ENCODE data around the gene HELZ. TPM values are rescaled to one million over a fixed set of nuclear protein-coding genes. Genes with fewer than 3 reads are reported as not detected.
A peak's percentile ranks its signal among the peaks of the same experiment; 100 is the strongest.

The HELZ gene
- total and polyA plus RNA-seq, 4 donors = 5.5 to 175 (median 27.8) TPM

DNA sequence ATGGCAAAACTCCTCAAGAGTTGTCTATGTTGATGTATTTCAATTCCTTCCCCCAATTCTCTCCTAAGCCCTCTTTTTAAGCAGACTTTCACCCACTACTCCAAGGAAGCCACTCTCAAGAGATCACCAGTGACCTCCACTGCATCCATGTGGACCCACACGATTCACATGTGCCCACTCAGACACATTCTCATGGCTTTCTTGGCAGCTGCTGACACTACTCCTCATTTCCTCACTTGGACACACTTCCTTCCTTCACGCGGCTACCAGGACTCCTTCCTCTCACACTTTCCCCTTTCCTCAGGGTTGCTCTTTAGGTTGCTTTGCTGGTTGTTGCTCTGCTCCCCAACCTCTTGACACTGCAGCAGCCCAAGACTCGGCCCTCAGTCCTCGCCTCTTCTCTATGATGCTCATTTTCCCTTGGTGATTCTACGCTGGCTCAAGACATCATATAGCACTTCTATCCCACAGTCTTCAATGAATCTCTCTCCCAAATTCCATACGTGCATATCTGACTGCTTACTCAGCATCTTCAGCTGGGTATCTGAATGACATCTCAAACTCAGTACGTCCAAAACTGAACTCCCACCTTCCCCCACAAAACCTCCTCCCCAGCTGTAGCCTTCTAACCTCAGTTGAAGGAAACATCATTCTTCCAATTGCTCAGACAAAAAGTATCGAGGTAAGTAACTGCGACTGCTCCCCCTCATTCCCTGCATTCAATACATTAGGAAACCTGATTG, 28.2 kb downstream of the HELZ start:
- TF ChIP-seq, protein P1, sequence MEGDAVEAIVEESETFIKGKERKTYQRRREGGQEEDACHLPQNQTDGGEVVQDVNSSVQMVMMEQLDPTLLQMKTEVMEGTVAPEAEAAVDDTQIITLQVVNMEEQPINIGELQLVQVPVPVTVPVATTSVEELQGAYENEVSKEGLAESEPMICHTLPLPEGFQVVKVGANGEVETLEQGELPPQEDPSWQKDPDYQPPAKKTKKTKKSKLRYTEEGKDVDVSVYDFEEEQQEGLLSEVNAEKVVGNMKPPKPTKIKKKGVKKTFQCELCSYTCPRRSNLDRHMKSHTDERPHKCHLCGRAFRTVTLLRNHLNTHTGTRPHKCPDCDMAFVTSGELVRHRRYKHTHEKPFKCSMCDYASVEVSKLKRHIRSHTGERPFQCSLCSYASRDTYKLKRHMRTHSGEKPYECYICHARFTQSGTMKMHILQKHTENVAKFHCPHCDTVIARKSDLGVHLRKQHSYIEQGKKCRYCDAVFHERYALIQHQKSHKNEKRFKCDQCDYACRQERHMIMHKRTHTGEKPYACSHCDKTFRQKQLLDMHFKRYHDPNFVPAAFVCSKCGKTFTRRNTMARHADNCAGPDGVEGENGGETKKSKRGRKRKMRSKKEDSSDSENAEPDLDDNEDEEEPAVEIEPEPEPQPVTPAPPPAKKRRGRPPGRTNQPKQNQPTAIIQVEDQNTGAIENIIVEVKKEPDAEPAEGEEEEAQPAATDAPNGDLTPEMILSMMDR (IDR thresholded peaks at IDR 0.05; ENCODE audit: control extremely low read depth, extremely low read depth) = no peak
- Histone ChIP-seq H3K27ac (ENCODE audit: low read depth in 1 of 2, low read length in 1 of 2) (no peak overlapping the region), H3K4me1 (ENCODE audit: control insufficient read depth in 5 of 5, insufficient read depth in 5 of 5, low read length in 5 of 5) (peaks cover 10 to 14% (median 11%) of the 10 kb centered on the region in 5 donors), H3K27me3 (ENCODE audit: control insufficient read depth in 3 of 3, insufficient read depth in 3 of 3, low read length in 2 of 3) (no peaks in the 10 kb centered on the region), H3K36me3 (ENCODE audit: control insufficient read depth in 4 of 4, insufficient read depth in 4 of 4, low read length in 4 of 4) (peaks cover 3 to 16% (median 11%) of the 10 kb centered on the region in 4 donors), H3K9me3 (ENCODE audit: control insufficient read depth in 4 of 4, insufficient read depth in 3 of 4, low read length in 3 of 4) (no peaks in the 10 kb centered on the region), H3K9ac (ENCODE audit: insufficient read depth in 1 of 2, low read length in 2 of 2) (no peak overlapping the region), H3K4me3 (no peak overlapping the region)
- ATAC-seq (ENCODE audit: insufficient read depth, low FRiP score) (no peak), DNase-seq (no peak)
- WGBS, 2 donors = 65 to 68% methylated on average over 10 of the region's 10 CpGs

DNA sequence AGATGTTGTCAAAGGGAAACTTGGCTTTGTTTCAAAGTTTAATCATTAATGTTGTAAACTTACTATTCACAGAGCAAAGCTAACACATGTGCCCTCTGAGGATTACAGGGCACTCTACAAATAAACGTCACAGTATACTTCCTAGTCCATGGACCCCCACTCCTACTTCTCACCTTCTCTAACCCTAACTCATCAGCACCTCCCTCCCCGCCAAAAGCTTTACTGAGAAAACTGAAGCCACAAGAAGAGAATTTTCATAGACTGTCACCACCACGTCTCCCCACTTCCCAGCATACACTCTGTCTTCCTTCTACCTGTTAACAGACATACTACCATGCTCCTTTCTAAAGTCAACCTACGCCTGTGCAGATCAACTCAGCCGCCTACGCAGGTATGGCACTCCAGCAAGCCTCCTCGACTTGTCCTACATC, 29.0 kb downstream of the HELZ start:
- DNase-seq (peak in 1 of 3 donors; percentile 44), ATAC-seq (ENCODE audit: insufficient read depth, low FRiP score) (no peak)
- no peak overlapping the region for H3K4me3 ChIP-seq
- no peaks in the 10 kb centered on the region for H3K9me3 ChIP-seq (ENCODE audit: control insufficient read depth in 4 of 4, insufficient read depth in 3 of 4, low read length in 3 of 4)
- H3K27ac ChIP-seq (ENCODE audit: low read depth in 1 of 2, low read length in 1 of 2) = no peak overlapping the region
- TF ChIP-seq, protein P1 (IDR thresholded peaks at IDR 0.05; ENCODE audit: control extremely low read depth, extremely low read depth) = no peak
- no peak overlapping the region for H3K9ac ChIP-seq (ENCODE audit: insufficient read depth in 1 of 2, low read length in 2 of 2)
- H3K36me3 ChIP-seq (ENCODE audit: control insufficient read depth in 4 of 4, insufficient read depth in 4 of 4, low read length in 4 of 4) = peaks cover 3 to 16% (median 11%) of the 10 kb centered on the region in 4 donors
- 81 to 86% methylated on average over 7 of the region's 7 CpGs for WGBS, 2 donors
- H3K27me3 ChIP-seq (ENCODE audit: control insufficient read depth in 3 of 3, insufficient read depth in 3 of 3, low read length in 2 of 3) = no peaks in the 10 kb centered on the region
- peaks cover 3 to 14% (median 10%) of the 10 kb centered on the region in 5 donors for H3K4me1 ChIP-seq (ENCODE audit: control insufficient read depth in 5 of 5, insufficient read depth in 5 of 5, low read length in 5 of 5)

- Histone ChIP-seq H3K36me3 (ENCODE audit: control insufficient read depth in 4 of 4, insufficient read depth in 4 of 4, low read length in 4 of 4) (peaks cover 2 to 14% (median 8%) of the 10 kb centered on the region in 4 donors), H3K9ac (ENCODE audit: insufficient read depth in 1 of 2, low read length in 2 of 2) (no peak overlapping the region), H3K9me3 (ENCODE audit: control insufficient read depth in 4 of 4, insufficient read depth in 3 of 4, low read length in 3 of 4) (no peaks in the 10 kb centered on the region), H3K27ac (ENCODE audit: low read depth in 1 of 2, low read length in 1 of 2) (no peak overlapping the region), H3K4me3 (no peak overlapping the region), H3K4me1 (ENCODE audit: control insufficient read depth in 5 of 5, insufficient read depth in 5 of 5, low read length in 5 of 5) (peaks cover 3 to 12% (median 10%) of the 10 kb centered on the region in 5 donors), H3K27me3 (ENCODE audit: control insufficient read depth in 3 of 3, insufficient read depth in 3 of 3, low read length in 2 of 3) (no peaks in the 10 kb centered on the region)
- no peak for ATAC-seq (ENCODE audit: insufficient read depth, low FRiP score)
- TF ChIP-seq, protein P1 (IDR thresholded peaks at IDR 0.05; ENCODE audit: control extremely low read depth, extremely low read depth) = no peak
- 44 to 60% methylated on average over 9 of the region's 9 CpGs for WGBS, 2 donors
- peak in 1 of 3 donors; percentile 19 for DNase-seq
These were observed 32.1 kb downstream of the HELZ start for GRCh38 chr17:67212714-67213417.

All from lung (tissue), 12 donors.